WTC11 (cell line): ENCODE measurements around the gene CTNNA2. TPM values are rescaled to one million over a fixed set of nuclear protein-coding genes. Genes with fewer than 3 reads are reported as not detected.

Source experiments
- ATAC-seq: fragments of 200-7000 bp; cut with Tn5 transposase; 2 replicates; pipeline ENCODE4 v1.10.0; 2021; ENCODE audit warnings: mild to moderate bottlenecking, moderate library complexity
- CTCF ChIA-PET: fragments of 300-600 bp; sonication (Branson Sonifier 250); formaldehyde crosslinking; loops from one replicate; lab custom pipeline; 2021; ENCODE audit warnings: antibody characterized with exemption; lab: Charles Lee
- POLR2A ChIA-PET: fragments of 350-600 bp; sonication (Branson Sonifier 250); formaldehyde crosslinking; loops from one replicate; lab custom pipeline; 2021; ENCODE audit warnings: antibody characterized with exemption; lab: Charles Lee
- DNase-seq: peaks from one replicate; pipeline ENCODE4 v3.0.0; 2021; ENCODE audit warnings: low spot score
- H3K27ac Mint-ChIP-seq: 2 replicates; pipeline ENCODE4 v1.8.0; 2021; ENCODE audit warnings: mixed read lengths
- H3K27me3 Mint-ChIP-seq: 2 replicates; pipeline ENCODE4 v1.8.0; 2021; ENCODE audit warnings: low read depth, mild to moderate bottlenecking, moderate library complexity, mixed read lengths
- H3K36me3 Mint-ChIP-seq: 2 replicates; pipeline ENCODE4 v1.8.0; 2021; ENCODE audit warnings: mixed read lengths
- H3K4me1 Mint-ChIP-seq: 2 replicates; pipeline ENCODE4 v1.8.0; 2022; ENCODE audit warnings: mixed read lengths
- H3K4me3 Mint-ChIP-seq: 2 replicates; pipeline ENCODE4 v1.8.0; 2021; ENCODE audit warnings: mild to moderate bottlenecking, moderate library complexity, mixed read lengths
- H3K9me3 Mint-ChIP-seq: 2 replicates; pipeline ENCODE4 v1.8.0; 2021; ENCODE audit warnings: mixed read lengths
- AR ChIP-seq: fragments of 250-450 bp; sonication (Bioruptor Pico); IDR thresholded peaks from 2 replicates; pipeline ENCODE4 v1.9.0; 2021; ENCODE audit warnings: mild to moderate bottlenecking
- ATF6 ChIP-seq: sonication (generic); formaldehyde crosslinking; IDR thresholded peaks from 2 replicates; pipeline ENCODE4 v1.8.1; 2023; ENCODE audit warnings: mild to moderate bottlenecking, missing genetic modification reagents
- E2F1 ChIP-seq: sonication (generic); formaldehyde crosslinking; IDR thresholded peaks from 2 replicates; pipeline ENCODE4 v1.8.0; 2022; ENCODE audit warnings: mild to moderate bottlenecking, missing genetic modification reagents
- E2F5 ChIP-seq: sonication (generic); formaldehyde crosslinking; IDR thresholded peaks from 2 replicates; pipeline ENCODE4 v1.8.1; 2022; ENCODE audit warnings: mild to moderate bottlenecking, moderate library complexity, missing genetic modification reagents
- ETV6 ChIP-seq: sonication (generic); formaldehyde crosslinking; IDR thresholded peaks from 2 replicates; pipeline ENCODE4 v1.8.1; 2022; ENCODE audit warnings: mild to moderate bottlenecking, missing genetic modification reagents
- FOXP4 ChIP-seq: sonication (generic); formaldehyde crosslinking; IDR thresholded peaks from 2 replicates; pipeline ENCODE4 v1.8.0; 2022; ENCODE audit warnings: mild to moderate bottlenecking, missing genetic modification reagents
- GRHL2 ChIP-seq: fragments of 250-450 bp; sonication (Bioruptor Pico); IDR thresholded peaks from 2 replicates; pipeline ENCODE4 v1.8.0; 2022; ENCODE audit warnings: mild to moderate bottlenecking, moderate library complexity; ENCODE audit not compliant: insufficient replicate concordance, severe bottlenecking
- NFATC4 ChIP-seq: fragments of 250-450 bp; sonication (Bioruptor Pico); IDR thresholded peaks from 2 replicates; pipeline ENCODE4 v1.9.0; 2021; ENCODE audit warnings: mild to moderate bottlenecking
- USF1 ChIP-seq: sonication (generic); formaldehyde crosslinking; IDR thresholded peaks from 2 replicates; pipeline ENCODE4 v1.8.0; 2022; ENCODE audit warnings: mild to moderate bottlenecking, missing genetic modification reagents
- ZBTB43 ChIP-seq: sonication (generic); formaldehyde crosslinking; IDR thresholded peaks from 2 replicates; pipeline ENCODE4 v1.8.1; 2023; ENCODE audit warnings: mild to moderate bottlenecking, missing genetic modification reagents
- ZNF121 ChIP-seq: sonication (generic); formaldehyde crosslinking; IDR thresholded peaks from 2 replicates; pipeline ENCODE4 v1.8.0; 2023; ENCODE audit warnings: missing genetic modification reagents
- ZNF317 ChIP-seq: sonication (generic); formaldehyde crosslinking; IDR thresholded peaks from 2 replicates; pipeline ENCODE4 v1.8.1; 2023; ENCODE audit warnings: low read depth, mild to moderate bottlenecking, moderate library complexity, missing genetic modification reagents, borderline replicate concordance
- ZNF532 ChIP-seq: fragments of 250-450 bp; sonication (Bioruptor Pico); IDR thresholded peaks from 2 replicates; pipeline ENCODE4 v1.9.0; 2021; ENCODE audit warnings: mild to moderate bottlenecking, borderline replicate concordance
- ZNF671 ChIP-seq: fragments of 250-450 bp; sonication (Bioruptor Pico); IDR thresholded peaks from 2 replicates; pipeline ENCODE4 v1.8.0; 2021; ENCODE audit warnings: mild to moderate bottlenecking
- total RNA-seq: library from RNA; stranded (reverse); gene quantifications from 3 replicates; pipeline ENCODE4 v1.2.3, GENCODE V29; 2021

CTNNA2 gene
- total RNA-seq, 1 experiment from 2014 or later: 3.8 TPM

GRCh38 chr2:80102026-80102425 lies 589.2 kb downstream of the CTNNA2 start:
- no peak overlapping the region for H3K4me3 Mint-ChIP-seq
- H3K27me3 Mint-ChIP-seq: peaks cover 7% of the 10 kb centered on the region
- no peaks in the 10 kb centered on the region for H3K4me1 Mint-ChIP-seq
- DNase-seq (no peak), ATAC-seq (no peak)
- peaks cover 34% of the 10 kb centered on the region for H3K36me3 Mint-ChIP-seq
- peaks cover 34% of the 10 kb centered on the region for H3K9me3 Mint-ChIP-seq
- no peak overlapping the region for H3K27ac Mint-ChIP-seq
- POLR2A ChIA-PET: no interaction called here
- CTCF ChIA-PET: no interaction called here
- no peak for TF ChIP-seq NFATC4 (CRISPR knock-in tag)
- TF ChIP-seq USF1 (CRISPR knock-in tag): no peak
- TF ChIP-seq E2F1 (CRISPR knock-in tag): no peak
- TF ChIP-seq GRHL2 (CRISPR knock-in tag): no peak
- TF ChIP-seq ZNF671: no peak
- TF ChIP-seq ETV6 (CRISPR knock-in tag): no peak
- TF ChIP-seq AR: no peak
- TF ChIP-seq ATF6 (CRISPR knock-in tag): no peak
- no peak for TF ChIP-seq ZBTB43 (CRISPR knock-in tag)
- TF ChIP-seq ZNF317: no peak
- TF ChIP-seq FOXP4 (CRISPR knock-in tag): no peak
- TF ChIP-seq E2F5 (CRISPR knock-in tag): no peak
- TF ChIP-seq ZNF532 (CRISPR knock-in tag): no peak
- no peak for TF ChIP-seq ZNF121 (CRISPR knock-in tag)
